Transverse colon (tissue), 4 donors: ENCODE data around the gene USO1.
"Not testable (repeated sequence)": the region's sequence is repeated elsewhere in the genome, so short reads cannot be mapped to it uniquely, and the experiment has no call there.

Experiments used
- CTCF ChIP-seq, 5 experiments: fragments of 200-600 bp in 3 of 5; fragments of 450-650 bp in 2 of 5; sonication (generic) in 3 of 5; IDR thresholded peaks; 1 replicate in 2 of 5; 2 replicates in 3 of 5; pipeline ENCODE4 v1.5.1; 2016 to 2017; ENCODE audit warnings: antibody characterized with exemption in 5 of 5, inconsistent platforms in 3 of 5, mild to moderate bottlenecking in 2 of 5, moderate library complexity in 1 of 5
- POLR2AphosphoS5 ChIP-seq, 3 donors: sonication (generic); formaldehyde crosslinking; IDR thresholded peaks; one replicate each; pipeline ENCODE4 v1.6.1; 2016; ENCODE audit warnings: antibody characterized with exemption in 3 of 3

GRCh38 chr4:75692066-75692465, 32.3 kb upstream of the USO1 start:
- not testable (repeated sequence) for TF ChIP-seq CTCF, POLR2AphosphoS5 (IDR thresholded peaks at IDR 0.05)
